GM06990 (cell line): ENCODE results near the gene OPCML.

ENCODE experiments used
- DNase-seq: peaks from one replicate; pipeline ENCODE4 v3.0.0-alpha.2; 2011; ENCODE audit not compliant: insufficient read length; ENCODE audit errors: extremely low read depth
- H3K27me3 ChIP-seq: replicated peaks from 2 replicates; pipeline ENCODE4 v1.6.0; 2011; ENCODE audit warnings: low read length; ENCODE audit not compliant: control insufficient read depth, insufficient read depth
- H3K36me3 ChIP-seq: 2 replicates; pipeline ENCODE4 v1.5.1; 2011; ENCODE audit warnings: low read length; ENCODE audit not compliant: control insufficient read depth, insufficient read depth
- H3K4me3 ChIP-seq: replicated peaks from 2 replicates; pipeline ENCODE4 v1.5.1; 2011; ENCODE audit warnings: low read depth, mild to moderate bottlenecking, control low read depth, low read length
- TF ChIP-seq, protein P1 (sequence below): IDR thresholded peaks from 2 replicates; pipeline ENCODE4 v1.5.1; 2011; ENCODE audit warnings: low read length, control low read depth, mild to moderate bottlenecking, inconsistent platforms; ENCODE audit not compliant: insufficient read depth, poor library complexity, severe bottlenecking

The OPCML gene

DNA sequence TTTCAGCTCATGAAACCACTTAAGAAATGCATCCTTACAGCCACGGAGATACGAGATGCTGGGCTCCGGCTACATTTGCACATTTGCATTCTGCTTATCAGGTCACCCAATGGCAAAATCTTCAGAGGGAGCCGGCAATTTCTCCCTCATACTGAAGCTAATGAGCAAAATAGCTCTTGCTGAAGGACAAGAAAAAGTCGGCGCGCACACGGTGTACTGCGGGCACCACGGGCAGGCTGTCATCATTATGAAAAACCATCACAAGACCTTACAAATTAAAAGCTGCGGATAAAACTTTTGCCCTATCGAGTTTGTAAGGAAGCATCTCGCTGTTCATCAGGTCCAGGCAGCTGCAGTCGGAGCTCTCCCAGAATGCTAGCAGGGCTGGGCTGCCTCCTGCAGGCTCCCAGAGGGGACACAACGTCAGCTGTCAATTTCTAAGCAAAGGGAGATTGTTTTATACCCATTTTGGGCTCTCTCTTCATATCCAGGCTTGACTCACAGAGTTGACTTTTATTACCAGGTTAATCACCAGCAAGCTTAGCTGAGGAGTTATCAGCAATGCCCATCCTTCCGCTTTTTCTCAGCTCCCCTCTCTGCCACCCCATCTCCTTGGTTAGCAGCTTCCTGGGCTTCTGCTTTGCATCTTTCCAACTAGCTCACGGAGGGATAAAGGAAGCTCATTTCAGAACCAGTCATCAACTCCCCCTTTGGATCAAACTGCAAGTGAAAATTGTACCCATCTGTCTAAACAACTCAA lies 375.1 kb downstream of the OPCML start:
- Histone ChIP-seq H3K4me3 (no peak overlapping the region), H3K36me3 (no peaks in the 10 kb centered on the region), H3K27me3 (no peaks in the 10 kb centered on the region; the same call in 1 of the 2 replicates)
- DNase-seq: no peak
- TF ChIP-seq, protein P1, sequence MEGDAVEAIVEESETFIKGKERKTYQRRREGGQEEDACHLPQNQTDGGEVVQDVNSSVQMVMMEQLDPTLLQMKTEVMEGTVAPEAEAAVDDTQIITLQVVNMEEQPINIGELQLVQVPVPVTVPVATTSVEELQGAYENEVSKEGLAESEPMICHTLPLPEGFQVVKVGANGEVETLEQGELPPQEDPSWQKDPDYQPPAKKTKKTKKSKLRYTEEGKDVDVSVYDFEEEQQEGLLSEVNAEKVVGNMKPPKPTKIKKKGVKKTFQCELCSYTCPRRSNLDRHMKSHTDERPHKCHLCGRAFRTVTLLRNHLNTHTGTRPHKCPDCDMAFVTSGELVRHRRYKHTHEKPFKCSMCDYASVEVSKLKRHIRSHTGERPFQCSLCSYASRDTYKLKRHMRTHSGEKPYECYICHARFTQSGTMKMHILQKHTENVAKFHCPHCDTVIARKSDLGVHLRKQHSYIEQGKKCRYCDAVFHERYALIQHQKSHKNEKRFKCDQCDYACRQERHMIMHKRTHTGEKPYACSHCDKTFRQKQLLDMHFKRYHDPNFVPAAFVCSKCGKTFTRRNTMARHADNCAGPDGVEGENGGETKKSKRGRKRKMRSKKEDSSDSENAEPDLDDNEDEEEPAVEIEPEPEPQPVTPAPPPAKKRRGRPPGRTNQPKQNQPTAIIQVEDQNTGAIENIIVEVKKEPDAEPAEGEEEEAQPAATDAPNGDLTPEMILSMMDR: no peak

GRCh38 chr11:133154781-133155180 lies 377.5 kb downstream of the OPCML start:
- TF ChIP-seq, protein P1: no peak
- no peaks in the 10 kb centered on the region; the same call in 1 of the 2 replicates for H3K27me3 ChIP-seq

DNA sequence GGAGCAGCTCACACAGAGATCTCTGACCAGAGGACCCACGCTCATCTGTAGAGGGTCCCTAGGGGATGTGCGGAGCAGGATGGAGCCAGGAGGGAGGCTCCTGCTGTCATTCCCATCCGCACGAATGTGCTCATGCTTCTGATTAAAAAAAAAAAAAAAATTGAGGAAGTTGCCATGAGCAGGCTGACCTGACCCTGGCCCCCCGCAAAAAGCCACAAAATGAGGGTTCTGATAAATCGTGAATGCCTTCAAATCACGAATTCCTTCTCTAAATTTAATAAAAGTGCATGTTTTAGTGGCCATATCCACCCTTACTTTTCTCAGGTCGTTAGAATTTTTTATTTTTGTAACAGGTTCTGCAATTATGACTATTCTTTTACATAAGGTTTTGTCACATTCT lies 378.2 kb downstream of the OPCML start:
- no peaks in the 10 kb centered on the region for H3K36me3 ChIP-seq
- TF ChIP-seq, protein P1: no peak
- no peak for DNase-seq
- no peaks in the 10 kb centered on the region; the same call in 1 of the 2 replicates for H3K27me3 ChIP-seq
- H3K4me3 ChIP-seq: no peak overlapping the region

More at GRCh38 chr11:133154781-133155180, 377.5 kb downstream of the OPCML start:
- H3K36me3 ChIP-seq: no peaks in the 10 kb centered on the region
- DNase-seq: no peak
- no peak overlapping the region for H3K4me3 ChIP-seq

DNA sequence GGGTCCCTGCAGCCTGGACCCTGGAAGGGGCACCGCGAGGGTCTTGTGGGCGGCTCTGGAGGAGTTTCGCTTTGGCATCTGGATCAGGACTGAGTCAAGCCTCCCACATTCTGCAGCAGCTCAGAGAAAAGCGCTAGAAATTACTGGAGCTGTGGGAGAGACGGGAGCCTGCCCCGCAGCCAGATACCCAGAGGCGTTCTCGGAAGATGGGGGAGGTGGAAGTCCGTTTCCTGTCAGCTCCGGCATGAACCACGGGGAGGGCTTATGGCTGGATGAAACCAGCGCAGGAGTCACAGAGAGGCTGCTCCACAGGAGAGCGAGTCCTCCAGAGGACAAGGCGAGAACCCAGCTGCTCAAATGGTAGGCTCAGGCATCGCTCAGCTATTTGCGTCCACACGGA lies 379.3 kb downstream of the OPCML start:
- no peak for DNase-seq
- TF ChIP-seq, protein P1: no peak
- Histone ChIP-seq H3K36me3 (no peaks in the 10 kb centered on the region), H3K27me3 (peaks cover 2% of the 10 kb centered on the region), H3K4me3 (no peak overlapping the region)

GRCh38 chr11:133149698-133150097 lies 382.6 kb downstream of the OPCML start:
- TF ChIP-seq, protein P1: no peak
- DNase-seq: no peak
- Histone ChIP-seq H3K27me3 (peaks cover 3% of the 10 kb centered on the region), H3K4me3 (no peak overlapping the region), H3K36me3 (no peaks in the 10 kb centered on the region)
